Breast epithelium (tissue), 3 donors: ENCODE measurements around the gene HSPG2.
"Not testable (repeated sequence)": the region's sequence is repeated elsewhere in the genome, so short reads cannot be mapped to it uniquely, and the experiment has no call there.

ENCODE experiments used
- POLR2A ChIP-seq: fragments of 450-650 bp; IDR thresholded peaks from one replicate; pipeline ENCODE4 v1.6.1; 2016; ENCODE audit warnings: antibody characterized with exemption, mild to moderate bottlenecking, moderate library complexity
- TF ChIP-seq, protein P1 (sequence below), 3 donors: fragments of 450-650 bp; IDR thresholded peaks; one replicate each; pipeline ENCODE4 v1.5.1; 2016 to 2017; ENCODE audit warnings: antibody characterized with exemption in 3 of 3, mild to moderate bottlenecking in 3 of 3, moderate library complexity in 3 of 3

DNA sequence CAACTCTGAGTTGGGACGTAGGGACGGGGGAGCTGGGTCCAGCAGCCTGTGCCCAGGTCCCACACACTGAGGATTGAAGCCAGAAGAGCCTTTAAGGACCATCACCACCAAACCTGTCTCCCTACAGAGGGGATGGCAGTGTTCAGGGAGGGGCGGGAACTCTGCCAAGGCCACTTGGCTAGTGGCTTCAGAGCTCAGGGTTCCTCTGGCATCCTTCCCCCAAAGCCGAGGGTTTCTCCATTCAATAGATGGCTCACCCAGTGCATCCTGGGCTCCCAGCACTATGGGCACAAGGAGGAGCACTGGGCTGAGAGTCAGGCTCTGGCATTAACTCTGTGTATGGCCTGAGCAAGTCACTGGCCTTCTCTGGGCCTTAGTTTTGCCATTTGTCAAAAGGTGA, 44.1 kb upstream of the HSPG2 start:
- TF ChIP-seq POLR2A, result not testable (repeated sequence)
- TF ChIP-seq, protein P1, sequence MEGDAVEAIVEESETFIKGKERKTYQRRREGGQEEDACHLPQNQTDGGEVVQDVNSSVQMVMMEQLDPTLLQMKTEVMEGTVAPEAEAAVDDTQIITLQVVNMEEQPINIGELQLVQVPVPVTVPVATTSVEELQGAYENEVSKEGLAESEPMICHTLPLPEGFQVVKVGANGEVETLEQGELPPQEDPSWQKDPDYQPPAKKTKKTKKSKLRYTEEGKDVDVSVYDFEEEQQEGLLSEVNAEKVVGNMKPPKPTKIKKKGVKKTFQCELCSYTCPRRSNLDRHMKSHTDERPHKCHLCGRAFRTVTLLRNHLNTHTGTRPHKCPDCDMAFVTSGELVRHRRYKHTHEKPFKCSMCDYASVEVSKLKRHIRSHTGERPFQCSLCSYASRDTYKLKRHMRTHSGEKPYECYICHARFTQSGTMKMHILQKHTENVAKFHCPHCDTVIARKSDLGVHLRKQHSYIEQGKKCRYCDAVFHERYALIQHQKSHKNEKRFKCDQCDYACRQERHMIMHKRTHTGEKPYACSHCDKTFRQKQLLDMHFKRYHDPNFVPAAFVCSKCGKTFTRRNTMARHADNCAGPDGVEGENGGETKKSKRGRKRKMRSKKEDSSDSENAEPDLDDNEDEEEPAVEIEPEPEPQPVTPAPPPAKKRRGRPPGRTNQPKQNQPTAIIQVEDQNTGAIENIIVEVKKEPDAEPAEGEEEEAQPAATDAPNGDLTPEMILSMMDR (IDR thresholded peaks at IDR 0.05), result not testable (repeated sequence)
